CD14-positive monocyte (primary cell): ENCODE measurements around the gene CD44. TPM values are rescaled to one million over a fixed set of nuclear protein-coding genes. Genes with fewer than 3 reads are reported as not detected.
A peak's percentile ranks its signal among the peaks of the same experiment; 100 is the strongest.

ENCODE experiments used
- DNase-seq, 3 donors: peaks; one replicate each; pipeline ENCODE4 v3.0.0-alpha.2; 2011 to 2022
- H2AFZ ChIP-seq: 2 replicates; pipeline ENCODE4 v1.6.0; 2012; ENCODE audit warnings: mild to moderate bottlenecking, low read depth, low read length, inconsistent platforms; ENCODE audit not compliant: insufficient read depth, poor library complexity, severe bottlenecking
- H3K27ac ChIP-seq, 2 donors: 1 replicate in 1 of 2; 2 replicates in 1 of 2; pipeline ENCODE4 v1.5.1; 2012 to 2013; ENCODE audit warnings: low read length in 2 of 2, control low read depth in 1 of 2, inconsistent platforms in 1 of 2, low read depth in 1 of 2, mild to moderate bottlenecking in 1 of 2
- H3K27me3 ChIP-seq, 2 donors: one replicate each; pipeline versions ENCODE4 v1.6.0 to v1.6.1; 2011 to 2013; ENCODE audit warnings: low read length in 2 of 2; ENCODE audit not compliant: control insufficient read depth in 2 of 2, insufficient read depth in 2 of 2
- H3K36me3 ChIP-seq, 2 donors: replicated peaks in 1 of 2; 1 replicate in 1 of 2; 2 replicates in 1 of 2; pipeline versions ENCODE4 v1.5.1 to v1.6.1; 2012 to 2013; ENCODE audit warnings: low read length in 2 of 2, control low read depth in 1 of 2, inconsistent platforms in 1 of 2, mild to moderate bottlenecking in 1 of 2; ENCODE audit not compliant: insufficient read depth in 2 of 2, control insufficient read depth in 1 of 2
- H3K4me1 ChIP-seq, 2 donors: 1 replicate in 1 of 2; 2 replicates in 1 of 2; pipeline versions ENCODE4 v1.5.1 to v1.6.1; 2012 to 2013; ENCODE audit warnings: low read length in 2 of 2, control low read depth in 1 of 2, inconsistent platforms in 1 of 2, mild to moderate bottlenecking in 1 of 2, moderate library complexity in 1 of 2; ENCODE audit not compliant: insufficient read depth in 2 of 2, control insufficient read depth in 1 of 2
- H3K4me2 ChIP-seq: replicated peaks from 2 replicates; pipeline ENCODE3; 2012; ENCODE audit warnings: low read length, moderate library complexity, mild to moderate bottlenecking; ENCODE audit not compliant: poor library complexity, severe bottlenecking; ENCODE audit errors: extremely low read depth
- H3K4me3 ChIP-seq, 3 experiments: fragments of 200-600 bp in 1 of 3; sonication (generic) in 1 of 3; replicated peaks in 1 of 3; 1 replicate in 2 of 3; 2 replicates in 1 of 3; pipeline ENCODE4 v1.5.1; 2011 to 2013; ENCODE audit warnings: low read length in 3 of 3, mild to moderate bottlenecking in 3 of 3, control low read depth in 2 of 3, low read depth in 2 of 3, inconsistent platforms in 1 of 3, moderate library complexity in 1 of 3
- H3K79me2 ChIP-seq: 2 replicates; pipeline ENCODE4 v1.6.0; 2012; ENCODE audit warnings: mild to moderate bottlenecking, control low read depth, inconsistent platforms, low read length, moderate library complexity; ENCODE audit not compliant: insufficient read depth
- H3K9ac ChIP-seq: 2 replicates; pipeline ENCODE4 v1.6.0; 2017; ENCODE audit warnings: low read length, mild to moderate bottlenecking; ENCODE audit not compliant: insufficient read depth, poor library complexity, severe bottlenecking
- H3K9me3 ChIP-seq, 2 donors: replicated peaks in 1 of 2; 1 replicate in 1 of 2; 2 replicates in 1 of 2; pipeline versions ENCODE4 v1.5.1 to v1.6.1; 2012 to 2013; ENCODE audit warnings: low read length in 2 of 2, control low read depth in 1 of 2; ENCODE audit not compliant: control insufficient read depth in 1 of 2, insufficient read depth in 1 of 2
- H4K20me1 ChIP-seq: 2 replicates; pipeline ENCODE4 v1.6.0; 2012; ENCODE audit warnings: mild to moderate bottlenecking, low read length, control low read depth, moderate library complexity; ENCODE audit not compliant: insufficient read depth
- H3K27ac Mint-ChIP-seq, 7 donors: one replicate each; pipeline ENCODE4 v1.8.0; 2020; ENCODE audit warnings: mild to moderate bottlenecking in 7 of 7, mixed read lengths in 7 of 7, moderate library complexity in 6 of 7, inconsistent platforms in 2 of 7
- H3K27me3 Mint-ChIP-seq, 3 donors: one replicate each; pipeline ENCODE4 v1.8.0; 2021 to 2022; ENCODE audit warnings: low read depth in 3 of 3, mild to moderate bottlenecking in 3 of 3, mixed read lengths in 3 of 3, moderate library complexity in 3 of 3, inconsistent platforms in 1 of 3
- H3K36me3 Mint-ChIP-seq, 2 donors: one replicate each; pipeline ENCODE4 v1.8.0; 2020; ENCODE audit warnings: mixed read lengths in 2 of 2, inconsistent platforms in 1 of 2, mild to moderate bottlenecking in 1 of 2
- H3K4me1 Mint-ChIP-seq: one replicate; pipeline ENCODE4 v1.8.0; 2020; ENCODE audit warnings: mild to moderate bottlenecking, mixed read lengths
- H3K4me3 Mint-ChIP-seq, 2 donors: one replicate each; pipeline ENCODE4 v1.8.0; 2020; ENCODE audit warnings: mild to moderate bottlenecking in 2 of 2, mixed read lengths in 2 of 2, moderate library complexity in 1 of 2
- H3K9me3 Mint-ChIP-seq, 7 donors: one replicate each; pipeline ENCODE4 v1.8.0; 2020 to 2022; ENCODE audit warnings: mixed read lengths in 7 of 7, mild to moderate bottlenecking in 6 of 7, moderate library complexity in 6 of 7, inconsistent platforms in 2 of 7
- WGBS: methylation state at CpG from one replicate; pipeline ENCODE4 v1.1.5; 2013; ENCODE audit warnings: missing lambda C conversion rate; ENCODE audit not compliant: insufficient coverage; 5-methylcytosine and 5-hydroxymethylcytosine counted together
- intact Hi-C, 2 donors: fragments of 100-400 bp; cut with micrococcal nuclease; formaldehyde crosslinking; loops; one replicate each; pipeline versions ENCODE4 v1.15.0 to v1.15.1; 2023
- polyA plus RNA-seq, 3 donors: library from polyadenylated mRNA; depleted of rRNA in 1 of 3; unstranded in 2 of 3; stranded (reverse) in 1 of 3; fragments of 300-500 nt in 2 of 3; fragments of >200 nt in 1 of 3; fragmentation: Illumina TruSeq in 2 of 3; gene quantifications; 1 replicate in 2 of 3; 2 replicates in 1 of 3; pipeline ENCODE4 v1.2.3, GENCODE V29; 2012 to 2021
- TF ChIP-seq, protein P1 (sequence below): fragments of 200-600 bp; IDR thresholded peaks from one replicate; pipeline ENCODE4 v1.8.0; 2022; ENCODE audit warnings: antibody characterized with exemption, mild to moderate bottlenecking

The CD44 gene
- polyA plus RNA-seq, 3 donors: 415 to 866 (median 531) TPM

DNA sequence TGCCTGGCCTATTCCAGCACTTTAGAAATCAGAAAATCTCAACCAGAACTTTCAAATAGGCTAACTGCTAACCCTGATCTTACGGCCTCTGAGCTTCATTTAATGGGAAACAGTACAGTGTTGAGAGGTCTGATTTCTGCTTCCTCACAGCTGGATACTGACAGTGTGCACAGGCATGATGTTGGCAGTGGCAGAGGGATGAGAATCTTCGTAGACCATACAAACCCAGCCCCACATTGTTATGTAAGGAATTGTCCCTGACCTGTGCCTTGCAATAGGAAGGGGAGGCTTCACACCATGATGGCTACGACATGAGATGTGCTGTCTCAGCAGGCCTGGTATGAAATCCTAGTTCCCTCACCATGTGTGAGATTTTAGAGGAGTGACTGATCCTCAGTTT is 49.0 kb downstream of the CD44 start:
- Histone ChIP-seq H3K4me2 (no peak overlapping the region), H3K4me1 (peaks cover 45 to 50% of the 10 kb centered on the region in 2 donors), H2AFZ (no peak overlapping the region), H3K4me3 (no peak overlapping the region), H4K20me1 (peaks cover 89% of the 10 kb centered on the region), H3K36me3 (peaks cover 78 to 95% of the 10 kb centered on the region in 2 donors), H3K79me2 (peaks cover 93% of the 10 kb centered on the region), H3K27ac (peak overlapping the region; percentile 21 to 70), H3K9me3 (no peaks in the 10 kb centered on the region), H3K9ac (no peak overlapping the region), H3K27me3 (no peaks in the 10 kb centered on the region)
- no CpG with 5 or more reads among the region's 3 CpGs for WGBS
- no peak for DNase-seq
- no peak overlapping the region for H3K4me3 Mint-ChIP-seq
- TF ChIP-seq, protein P1, sequence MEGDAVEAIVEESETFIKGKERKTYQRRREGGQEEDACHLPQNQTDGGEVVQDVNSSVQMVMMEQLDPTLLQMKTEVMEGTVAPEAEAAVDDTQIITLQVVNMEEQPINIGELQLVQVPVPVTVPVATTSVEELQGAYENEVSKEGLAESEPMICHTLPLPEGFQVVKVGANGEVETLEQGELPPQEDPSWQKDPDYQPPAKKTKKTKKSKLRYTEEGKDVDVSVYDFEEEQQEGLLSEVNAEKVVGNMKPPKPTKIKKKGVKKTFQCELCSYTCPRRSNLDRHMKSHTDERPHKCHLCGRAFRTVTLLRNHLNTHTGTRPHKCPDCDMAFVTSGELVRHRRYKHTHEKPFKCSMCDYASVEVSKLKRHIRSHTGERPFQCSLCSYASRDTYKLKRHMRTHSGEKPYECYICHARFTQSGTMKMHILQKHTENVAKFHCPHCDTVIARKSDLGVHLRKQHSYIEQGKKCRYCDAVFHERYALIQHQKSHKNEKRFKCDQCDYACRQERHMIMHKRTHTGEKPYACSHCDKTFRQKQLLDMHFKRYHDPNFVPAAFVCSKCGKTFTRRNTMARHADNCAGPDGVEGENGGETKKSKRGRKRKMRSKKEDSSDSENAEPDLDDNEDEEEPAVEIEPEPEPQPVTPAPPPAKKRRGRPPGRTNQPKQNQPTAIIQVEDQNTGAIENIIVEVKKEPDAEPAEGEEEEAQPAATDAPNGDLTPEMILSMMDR: no peak
- no peaks in the 10 kb centered on the region for H3K27me3 Mint-ChIP-seq
- peaks cover 64% of the 10 kb centered on the region for H3K4me1 Mint-ChIP-seq
- peaks cover 87 to 96% of the 10 kb centered on the region in 2 donors for H3K36me3 Mint-ChIP-seq
- peaks cover 0 to 6% (median 0%) of the 10 kb centered on the region in 7 donors for H3K9me3 Mint-ChIP-seq
- intact Hi-C loops: no loop called here
- peak overlapping the region; percentile 61 to 85 (median 78) for H3K27ac Mint-ChIP-seq

GRCh38 chr11:35190804-35191348 is 51.9 kb downstream of the CD44 start:
- no peak overlapping the region for H3K9ac ChIP-seq
- peaks cover 90% of the 10 kb centered on the region for H4K20me1 ChIP-seq
- peaks cover 0 to 6% (median 0%) of the 10 kb centered on the region in 7 donors for H3K9me3 Mint-ChIP-seq
- H3K27me3 ChIP-seq: no peaks in the 10 kb centered on the region
- peak overlapping the region in 1 of 3 experiments; percentile 11 for H3K4me3 ChIP-seq
- no peaks in the 10 kb centered on the region for H3K9me3 ChIP-seq
- no CpG with 5 or more reads among the region's 6 CpGs for WGBS
- H3K27ac Mint-ChIP-seq: peak overlapping the region; percentile 91 to 96 (median 94)
- intact Hi-C loops: no loop called here
- no peak overlapping the region for H3K4me3 Mint-ChIP-seq
- peaks cover 53 to 72% of the 10 kb centered on the region in 2 donors for H3K4me1 ChIP-seq
- peak; percentile 72 to 88 (median 83) for DNase-seq
- TF ChIP-seq, protein P1: no peak
- H2AFZ ChIP-seq: no peak overlapping the region
- peaks cover 93% of the 10 kb centered on the region for H3K79me2 ChIP-seq
- H3K36me3 Mint-ChIP-seq: peaks cover 86 to 95% of the 10 kb centered on the region in 2 donors
- no peaks in the 10 kb centered on the region for H3K27me3 Mint-ChIP-seq
- H3K4me2 ChIP-seq: peak overlapping the region; percentile 15
- peak overlapping the region; percentile 14 to 84 for H3K27ac ChIP-seq
- peaks cover 79% of the 10 kb centered on the region for H3K4me1 Mint-ChIP-seq
- peaks cover 74 to 95% of the 10 kb centered on the region in 2 donors for H3K36me3 ChIP-seq
